ENCODE measurements around the gene SLC25A22. TPM values are rescaled to one million over a fixed set of nuclear protein-coding genes. Genes with fewer than 3 reads are reported as not detected.
A peak's percentile ranks its signal among the peaks of the same experiment; 100 is the strongest.

The SLC25A22 gene
- total and polyA plus RNA-seq, 10 of the 15 experiments (the other 5 are each of a cell fraction or from before 2014, with no cell fraction given): 0.27 to 27.0 (median 8.2) TPM

DNA sequence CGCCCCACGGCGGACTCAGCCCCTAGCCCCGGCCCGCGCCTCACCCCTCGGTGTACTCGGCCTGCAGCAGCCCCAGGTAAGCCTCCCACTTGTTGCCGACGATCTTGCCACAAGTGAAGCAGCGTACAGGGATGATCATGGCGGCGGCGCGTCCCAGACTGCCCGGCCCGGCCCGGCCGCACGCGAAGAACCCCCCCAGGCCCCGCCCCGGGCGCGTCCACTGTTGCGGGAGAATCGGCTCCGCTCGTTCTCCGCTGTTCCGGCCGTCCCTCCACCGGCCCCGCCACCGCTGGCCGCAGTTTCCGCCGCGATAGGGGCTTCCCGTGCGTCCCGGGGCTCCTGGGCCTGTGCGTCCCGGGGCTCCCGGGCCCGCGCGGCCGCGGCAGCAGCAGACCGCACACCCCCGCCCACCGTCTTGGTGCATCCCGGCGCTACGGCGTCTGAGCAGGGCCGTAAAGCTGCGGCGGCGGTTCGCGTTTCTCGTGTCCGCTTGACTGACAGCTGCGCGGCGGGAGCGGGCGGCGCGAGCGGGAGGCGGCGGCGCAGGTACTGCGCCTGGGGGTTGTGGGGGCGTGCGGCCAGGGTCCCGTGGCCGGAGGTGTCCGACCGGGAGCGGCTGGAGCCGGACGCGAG lies 44.4 kb upstream of the SLC25A22 start, which contains the start of the genes POLR2L and TSPAN4:
Gene POLR2L (minus strand): TSS at position 160 of the 633 bp plus-strand sequence. CDS start 21 bp downstream, at position 139.
Gene TSPAN4 (plus strand): TSS at position 483 of the 633 bp plus-strand sequence. CDS start 7,453 bp downstream, outside the sequence.
- 1% methylated on average over 73 of the region's 87 CpGs for WGBS (ENCODE audit: insufficient coverage, insufficient replicate concordance, low lambda C conversion rate, missing lambda C conversion rate)
- peak within 1 kb of the TSS; percentile 95 for H3K4me2 ChIP-seq (ENCODE audit: control insufficient read depth, insufficient read depth)
- peak within 1 kb of the TSS; percentile 96 for H3K4me3 ChIP-seq
- peaks cover 0 to 21% of the 10 kb centered on the region in 2 experiments; a peak in 2 of 4 replicates for H3K36me3 ChIP-seq (ENCODE audit: control insufficient read depth in 2 of 2, insufficient read depth in 2 of 2, low read length in 1 of 2)
- FAIRE-seq: peak; percentile 68
- no TSS peak for BruUV-seq (replicated peaks)
- CTCF ChIA-PET: interaction anchor here (0.9 to 1.4 kb wide), 2 partner anchors 23 to 45 kb away, joined by 4 read pairs; partner anchors contain the start of gene PNPLA2
- peak within 1 kb of the TSS; percentile 98 for H2AFZ ChIP-seq (ENCODE audit: control insufficient read depth, low read depth, low read length)
- no peak for DNase-seq (ENCODE audit: low read depth, low spot score)
- H3K4me1 ChIP-seq (ENCODE audit: control insufficient read depth, insufficient read depth, low read length): peaks cover 15% of the 10 kb centered on the region
- in situ Hi-C loops (cut with MboI): loop anchor here (10.0 kb wide), 2 partner anchors 212 to 1012 kb away; partner anchors contain the start of gene LSP1
- H3K27ac ChIP-seq (ENCODE audit: control insufficient read depth, insufficient read depth): peak within 1 kb of the TSS; percentile 90
- H3K9me3 ChIP-seq (replicated peaks; ENCODE audit: control insufficient read depth, insufficient read depth, low read length): no peaks in the 10 kb centered on the region
- peaks cover 20% of the 10 kb centered on the region for H3K79me2 ChIP-seq (ENCODE audit: control insufficient read depth, insufficient read depth, low read length)
- H4K20me1 ChIP-seq (ENCODE audit: control insufficient read depth, insufficient read depth): no peaks in the 10 kb centered on the region; the same call in 1 of the 2 replicates
- intact Hi-C loops (cut with micrococcal nuclease; ENCODE audit: unreplicated experiment): loop anchor here (5.0 kb wide), 1 partner anchor 70 kb away; the partner anchor contains the start of gene CHID1
- H3K27me3 ChIP-seq (replicated peaks in 1 of 2; ENCODE audit: control insufficient read depth in 2 of 2, insufficient read depth in 2 of 2, low read length in 1 of 2): no peaks in the 10 kb centered on the region
- SMC1A ChIA-PET (ENCODE audit: uncharacterized antibody, unreplicated experiment): interaction anchor here (1.4 kb wide), 2 partner anchors 22 to 86 kb away, joined by 4 to 5 read pairs; no protein-coding TSS in a partner anchor
- peak within 1 kb of the TSS; percentile 91 for H3K9ac ChIP-seq (ENCODE audit: control insufficient read depth, insufficient read depth, low read length)
- ATAC-seq: peak; percentile 76
- POLR2A ChIA-PET: interaction anchor here (0.9 to 4.0 kb wide), 7 partner anchors 7 to 149 kb away, joined by 3 to 21 read pairs (median 5); partner anchors contain the start of gene RPLP2
- RAD21 ChIA-PET (ENCODE audit: unreplicated experiment): interaction anchor here (1.1 to 1.7 kb wide), 3 partner anchors 8 to 33 kb away, joined by 3 to 9 read pairs (median 8); partner anchors contain the start of genes CD151 and RPLP2
- TF ChIP-seq MEF2B (IDR thresholded peaks at IDR 0.05; ENCODE audit: partially characterized antibody, poor library complexity, severe bottlenecking) (peak; percentile 41), BHLHE40 (IDR thresholded peaks at IDR 0.05; ENCODE audit: borderline replicate concordance in 1 of 2, low read depth in 2 of 2, low read length in 1 of 2) (peak; percentile 96 to 100), BACH1 (IDR thresholded peaks at IDR 0.05; ENCODE audit: borderline replicate concordance) (peak; percentile 88), KLF5 (IDR thresholded peaks at IDR 0.05; ENCODE audit: partially characterized antibody) (peak; percentile 100), RAD51 (IDR thresholded peaks at IDR 0.05) (no peak), CREM (IDR thresholded peaks at IDR 0.05; ENCODE audit: low read depth) (0 out of 2 replicates have a peak, but pooled peaks have one; percentile 23), ZZZ3 (IDR thresholded peaks at IDR 0.05; ENCODE audit: control insufficient read depth, insufficient read length, low read depth) (no peak)
- TF ChIP-seq, protein P1, sequence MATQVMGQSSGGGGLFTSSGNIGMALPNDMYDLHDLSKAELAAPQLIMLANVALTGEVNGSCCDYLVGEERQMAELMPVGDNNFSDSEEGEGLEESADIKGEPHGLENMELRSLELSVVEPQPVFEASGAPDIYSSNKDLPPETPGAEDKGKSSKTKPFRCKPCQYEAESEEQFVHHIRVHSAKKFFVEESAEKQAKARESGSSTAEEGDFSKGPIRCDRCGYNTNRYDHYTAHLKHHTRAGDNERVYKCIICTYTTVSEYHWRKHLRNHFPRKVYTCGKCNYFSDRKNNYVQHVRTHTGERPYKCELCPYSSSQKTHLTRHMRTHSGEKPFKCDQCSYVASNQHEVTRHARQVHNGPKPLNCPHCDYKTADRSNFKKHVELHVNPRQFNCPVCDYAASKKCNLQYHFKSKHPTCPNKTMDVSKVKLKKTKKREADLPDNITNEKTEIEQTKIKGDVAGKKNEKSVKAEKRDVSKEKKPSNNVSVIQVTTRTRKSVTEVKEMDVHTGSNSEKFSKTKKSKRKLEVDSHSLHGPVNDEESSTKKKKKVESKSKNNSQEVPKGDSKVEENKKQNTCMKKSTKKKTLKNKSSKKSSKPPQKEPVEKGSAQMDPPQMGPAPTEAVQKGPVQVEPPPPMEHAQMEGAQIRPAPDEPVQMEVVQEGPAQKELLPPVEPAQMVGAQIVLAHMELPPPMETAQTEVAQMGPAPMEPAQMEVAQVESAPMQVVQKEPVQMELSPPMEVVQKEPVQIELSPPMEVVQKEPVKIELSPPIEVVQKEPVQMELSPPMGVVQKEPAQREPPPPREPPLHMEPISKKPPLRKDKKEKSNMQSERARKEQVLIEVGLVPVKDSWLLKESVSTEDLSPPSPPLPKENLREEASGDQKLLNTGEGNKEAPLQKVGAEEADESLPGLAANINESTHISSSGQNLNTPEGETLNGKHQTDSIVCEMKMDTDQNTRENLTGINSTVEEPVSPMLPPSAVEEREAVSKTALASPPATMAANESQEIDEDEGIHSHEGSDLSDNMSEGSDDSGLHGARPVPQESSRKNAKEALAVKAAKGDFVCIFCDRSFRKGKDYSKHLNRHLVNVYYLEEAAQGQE (IDR thresholded peaks at IDR 0.05; ENCODE audit: low read depth, low read length): no peak
- TF ChIP-seq, protein P2, sequence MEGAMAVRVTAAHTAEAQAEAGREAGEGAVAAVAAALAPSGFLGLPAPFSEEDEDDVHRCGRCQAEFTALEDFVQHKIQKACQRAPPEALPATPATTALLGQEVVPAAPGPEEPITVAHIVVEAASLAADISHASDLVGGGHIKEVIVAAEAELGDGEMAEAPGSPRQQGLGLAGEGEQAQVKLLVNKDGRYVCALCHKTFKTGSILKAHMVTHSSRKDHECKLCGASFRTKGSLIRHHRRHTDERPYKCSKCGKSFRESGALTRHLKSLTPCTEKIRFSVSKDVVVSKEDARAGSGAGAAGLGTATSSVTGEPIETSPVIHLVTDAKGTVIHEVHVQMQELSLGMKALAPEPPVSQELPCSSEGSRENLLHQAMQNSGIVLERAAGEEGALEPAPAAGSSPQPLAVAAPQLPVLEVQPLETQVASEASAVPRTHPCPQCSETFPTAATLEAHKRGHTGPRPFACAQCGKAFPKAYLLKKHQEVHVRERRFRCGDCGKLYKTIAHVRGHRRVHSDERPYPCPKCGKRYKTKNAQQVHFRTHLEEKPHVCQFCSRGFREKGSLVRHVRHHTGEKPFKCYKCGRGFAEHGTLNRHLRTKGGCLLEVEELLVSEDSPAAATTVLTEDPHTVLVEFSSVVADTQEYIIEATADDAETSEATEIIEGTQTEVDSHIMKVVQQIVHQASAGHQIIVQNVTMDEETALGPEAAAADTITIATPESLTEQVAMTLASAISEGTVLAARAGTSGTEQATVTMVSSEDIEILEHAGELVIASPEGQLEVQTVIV (IDR thresholded peaks at IDR 0.05; ENCODE audit: borderline replicate concordance, partially characterized antibody): peak; percentile 96
- TF ChIP-seq, protein P3, sequence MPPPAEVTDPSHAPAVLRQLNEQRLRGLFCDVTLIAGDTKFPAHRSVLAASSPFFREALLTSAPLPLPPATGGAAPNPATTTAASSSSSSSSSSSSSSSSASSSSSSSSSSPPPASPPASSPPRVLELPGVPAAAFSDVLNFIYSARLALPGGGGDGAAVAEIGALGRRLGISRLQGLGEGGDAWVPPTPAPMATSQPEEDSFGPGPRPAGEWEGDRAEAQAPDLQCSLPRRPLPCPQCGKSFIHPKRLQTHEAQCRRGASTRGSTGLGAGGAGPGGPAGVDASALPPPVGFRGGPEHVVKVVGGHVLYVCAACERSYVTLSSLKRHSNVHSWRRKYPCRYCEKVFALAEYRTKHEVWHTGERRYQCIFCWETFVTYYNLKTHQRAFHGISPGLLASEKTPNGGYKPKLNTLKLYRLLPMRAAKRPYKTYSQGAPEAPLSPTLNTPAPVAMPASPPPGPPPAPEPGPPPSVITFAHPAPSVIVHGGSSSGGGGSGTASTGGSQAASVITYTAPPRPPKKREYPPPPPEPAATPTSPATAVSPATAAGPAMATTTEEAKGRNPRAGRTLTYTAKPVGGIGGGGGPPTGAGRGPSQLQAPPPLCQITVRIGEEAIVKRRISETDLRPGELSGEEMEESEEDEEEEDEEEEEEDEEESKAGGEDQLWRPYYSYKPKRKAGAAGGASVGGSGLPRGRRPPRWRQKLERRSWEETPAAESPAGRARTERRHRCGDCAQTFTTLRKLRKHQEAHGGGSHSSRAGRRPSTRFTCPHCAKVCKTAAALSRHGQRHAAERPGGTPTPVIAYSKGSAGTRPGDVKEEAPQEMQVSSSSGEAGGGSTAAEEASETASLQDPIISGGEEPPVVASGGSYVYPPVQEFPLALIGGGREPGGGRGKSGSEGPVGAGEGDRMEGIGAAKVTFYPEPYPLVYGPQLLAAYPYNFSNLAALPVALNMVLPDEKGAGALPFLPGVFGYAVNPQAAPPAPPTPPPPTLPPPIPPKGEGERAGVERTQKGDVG (CRISPR knock-in tag; IDR thresholded peaks at IDR 0.05): no peak
